HCT116 (cell line): ENCODE results near the gene PEAK1. TPM values are rescaled to one million over a fixed set of nuclear protein-coding genes. Genes with fewer than 3 reads are reported as not detected.

ENCODE experiments used
- ATAC-seq: fragments of 200-7000 bp; cut with Tn5 transposase; 2 replicates; pipeline ENCODE4 v1.9.1; 2020; ENCODE audit warnings: mild to moderate bottlenecking, moderate library complexity
- BruUV-seq: library from RNA; stranded (reverse); fragments of 400-500 nt; replicated peaks from 2 replicates; lab custom pipeline; 2021; lab: Mats Ljungman, UMichigan
- CTCF ChIA-PET: fragments of 300-600 bp; sonication (Branson Sonifier 250); formaldehyde crosslinking; loops from one replicate; lab custom pipeline; 2021; ENCODE audit warnings: antibody characterized with exemption; lab: Charles Lee
- POLR2A ChIA-PET: fragments of 300-600, 350-600 bp; sonication (Branson Sonifier 250); formaldehyde crosslinking; loops from one replicate; lab custom pipeline; 2021; ENCODE audit warnings: antibody characterized with exemption; lab: Charles Lee
- RAD21 ChIA-PET, 2 experiments: fragments of 300-600 bp; sonication (Branson Sonifier 250); formaldehyde crosslinking; loops; one replicate each; lab custom pipeline; 2023; ENCODE audit warnings: low total read pairs in 2 of 2; ENCODE audit not compliant: uncharacterized antibody in 2 of 2, unreplicated experiment in 2 of 2, low non-redundant PET in 1 of 2; lab: Charles Lee
- DNase-seq: peaks from one replicate; pipeline ENCODE4 v3.0.0-alpha.2; 2010; ENCODE audit warnings: low read depth, low spot score
- H2AFZ ChIP-seq: fragments of 200-600 bp; shearing (Covaris generic), sonication (generic); 2 replicates; pipeline ENCODE4 v1.6.1; 2017; ENCODE audit warnings: low read depth, mixed run types, mixed read lengths, antibody characterized with exemption, low read length; ENCODE audit not compliant: poor library complexity, severe bottlenecking
- H3K27ac ChIP-seq: 2 replicates; pipeline ENCODE4 v1.5.1; 2012; ENCODE audit warnings: low read depth, low read length
- H3K27me3 ChIP-seq: fragments of 200-600 bp; sonication (generic); 2 replicates; pipeline ENCODE4 v1.6.1; 2016; ENCODE audit warnings: mixed run types, low read length, mixed read lengths; ENCODE audit not compliant: insufficient read depth
- H3K36me3 ChIP-seq, 2 experiments: fragments of 200-500 bp in 1 of 2; fragments of 200-600 bp in 1 of 2; sonication (Bioruptor generic) in 1 of 2; sonication (generic) in 1 of 2; 2 replicates each; pipeline versions ENCODE4 v1.5.1 to v1.6.1; 2014 to 2016; ENCODE audit warnings: low read length in 2 of 2, inconsistent platforms in 1 of 2, mixed read lengths in 1 of 2, mixed run types in 1 of 2; ENCODE audit not compliant: insufficient read depth in 2 of 2, control insufficient read depth in 1 of 2
- H3K4me1 ChIP-seq, 2 experiments: fragments of 200-600 bp in 1 of 2; sonication (generic) in 1 of 2; 2 replicates each; pipeline versions ENCODE4 v1.5.1 to v1.6.1; 2012 to 2017; ENCODE audit warnings: low read length in 2 of 2, inconsistent platforms in 1 of 2, mild to moderate bottlenecking in 1 of 2, mixed read lengths in 1 of 2, mixed run types in 1 of 2, moderate library complexity in 1 of 2; ENCODE audit not compliant: insufficient read depth in 2 of 2, control insufficient read depth in 1 of 2
- H3K4me2 ChIP-seq: fragments of 200-600 bp; sonication (generic); 2 replicates; pipeline ENCODE4 v1.6.1; 2017; ENCODE audit warnings: mixed run types, low read length, mixed read lengths
- H3K4me3 ChIP-seq, 2 experiments: fragments of 200-600 bp in 1 of 2; sonication (generic) in 1 of 2; replicated peaks in 1 of 2; 2 replicates each; pipeline ENCODE4 v1.5.1; 2011 to 2016; ENCODE audit warnings: low read length in 2 of 2, control low read depth in 1 of 2, low read depth in 1 of 2, mild to moderate bottlenecking in 1 of 2, mixed read lengths in 1 of 2, mixed run types in 1 of 2
- H3K79me2 ChIP-seq: fragments of 200-600 bp; sonication (generic); 2 replicates; pipeline ENCODE4 v1.6.1; 2017; ENCODE audit warnings: mild to moderate bottlenecking, mixed run types, low read length, moderate library complexity, mixed read lengths; ENCODE audit not compliant: insufficient read depth
- H3K9ac ChIP-seq: fragments of 200-600 bp; sonication (generic); 2 replicates; pipeline ENCODE4 v1.6.1; 2016; ENCODE audit warnings: low read length, mixed read lengths
- H3K9me2 ChIP-seq: fragments of 200-600 bp; sonication (generic), shearing (Covaris generic); 2 replicates; pipeline ENCODE4 v1.6.1; 2017; ENCODE audit warnings: mixed run types, mild to moderate bottlenecking, moderate library complexity; ENCODE audit not compliant: insufficient read depth
- H3K9me3 ChIP-seq, 2 experiments: fragments of 200-500 bp in 1 of 2; fragments of 200-600 bp in 1 of 2; sonication (Bioruptor generic) in 1 of 2; sonication (generic) in 1 of 2; 2 replicates each; pipeline ENCODE4 v1.6.1; 2014 to 2017; ENCODE audit warnings: low read length in 2 of 2, mixed read lengths in 2 of 2, inconsistent platforms in 1 of 2, low read depth in 1 of 2, mild to moderate bottlenecking in 1 of 2, mixed run types in 1 of 2, moderate library complexity in 1 of 2; ENCODE audit not compliant: control insufficient read depth in 1 of 2, insufficient read depth in 1 of 2
- H4K20me1 ChIP-seq: fragments of 200-600 bp; sonication (generic), shearing (Covaris generic); 2 replicates; pipeline ENCODE4 v1.6.1; 2017; ENCODE audit warnings: mixed run types, mild to moderate bottlenecking, moderate library complexity; ENCODE audit not compliant: insufficient read depth
- CEBPB ChIP-seq: IDR thresholded peaks from 2 replicates; pipeline ENCODE4 v1.6.1; 2012; ENCODE audit warnings: low read depth
- EGR1 ChIP-seq: IDR thresholded peaks from 2 replicates; pipeline ENCODE4 v1.6.1; 2012; ENCODE audit warnings: low read depth
- FOSL1 ChIP-seq: IDR thresholded peaks from 2 replicates; pipeline ENCODE4 v1.6.1; 2012; ENCODE audit warnings: low read depth
- RAD21 ChIP-seq: IDR thresholded peaks from 2 replicates; pipeline ENCODE4 v1.6.1; 2012; ENCODE audit warnings: low read depth, mild to moderate bottlenecking
- SIN3A ChIP-seq: IDR thresholded peaks from 2 replicates; pipeline ENCODE4 v1.6.1; 2012; ENCODE audit warnings: low read depth
- SRF ChIP-seq: IDR thresholded peaks from 2 replicates; pipeline ENCODE4 v1.6.1; 2012; ENCODE audit warnings: low read depth
- TCF7L2 ChIP-seq: IDR thresholded peaks from 2 replicates; pipeline ENCODE4 v1.7.0; 2011; ENCODE audit warnings: borderline replicate concordance, inconsistent platforms; ENCODE audit not compliant: insufficient read depth, insufficient read length; ENCODE audit errors: extremely low read depth
- ZFX ChIP-seq: fragments of 450-650 bp; IDR thresholded peaks from 2 replicates; pipeline ENCODE4 v1.6.1; 2017
- intact Hi-C: fragments of 100-400 bp; cut with micrococcal nuclease; formaldehyde crosslinking; loops from 2 replicates; pipeline ENCODE4 v1.10.0; 2022
- total RNA-seq: library from RNA; stranded (reverse); gene quantifications from one replicate; pipeline ENCODE4 v1.2.1, GENCODE V29; 2021; ENCODE audit not compliant: unreplicated experiment
- TF ChIP-seq, protein P1 (sequence below): IDR thresholded peaks from 2 replicates; pipeline ENCODE4 v1.6.1; 2012
- TF ChIP-seq, protein P2 (sequence below): IDR thresholded peaks from 2 replicates; pipeline ENCODE4 v1.6.1; 2012; ENCODE audit warnings: low read depth

Gene PEAK1
- total RNA-seq, 1 experiment from 2014 or later: 23.4 TPM

- Histone ChIP-seq H3K9me3 (no peaks in the 10 kb centered on the region), H3K36me3 (no peaks in the 10 kb centered on the region), H3K4me1 (peaks cover 12 to 14% of the 10 kb centered on the region in 2 experiments), H2AFZ (no peak overlapping the region), H3K9me2 (no peaks in the 10 kb centered on the region), H4K20me1 (no peaks in the 10 kb centered on the region), H3K4me2 (no peak overlapping the region), H3K27ac (no peak overlapping the region), H3K9ac (no peak overlapping the region), H3K79me2 (peaks cover 31% of the 10 kb centered on the region), H3K27me3 (no peaks in the 10 kb centered on the region), H3K4me3 (no peak overlapping the region)
- ATAC-seq: no peak
- TF ChIP-seq, protein P1, sequence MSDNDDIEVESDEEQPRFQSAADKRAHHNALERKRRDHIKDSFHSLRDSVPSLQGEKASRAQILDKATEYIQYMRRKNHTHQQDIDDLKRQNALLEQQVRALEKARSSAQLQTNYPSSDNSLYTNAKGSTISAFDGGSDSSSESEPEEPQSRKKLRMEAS: no peak
- TF ChIP-seq RAD21 (no peak), ZFX (no peak), EGR1 (no peak), FOSL1 (no peak), SRF (no peak), TCF7L2 (no peak), CEBPB (no peak), SIN3A (no peak)
- TF ChIP-seq, protein P2, sequence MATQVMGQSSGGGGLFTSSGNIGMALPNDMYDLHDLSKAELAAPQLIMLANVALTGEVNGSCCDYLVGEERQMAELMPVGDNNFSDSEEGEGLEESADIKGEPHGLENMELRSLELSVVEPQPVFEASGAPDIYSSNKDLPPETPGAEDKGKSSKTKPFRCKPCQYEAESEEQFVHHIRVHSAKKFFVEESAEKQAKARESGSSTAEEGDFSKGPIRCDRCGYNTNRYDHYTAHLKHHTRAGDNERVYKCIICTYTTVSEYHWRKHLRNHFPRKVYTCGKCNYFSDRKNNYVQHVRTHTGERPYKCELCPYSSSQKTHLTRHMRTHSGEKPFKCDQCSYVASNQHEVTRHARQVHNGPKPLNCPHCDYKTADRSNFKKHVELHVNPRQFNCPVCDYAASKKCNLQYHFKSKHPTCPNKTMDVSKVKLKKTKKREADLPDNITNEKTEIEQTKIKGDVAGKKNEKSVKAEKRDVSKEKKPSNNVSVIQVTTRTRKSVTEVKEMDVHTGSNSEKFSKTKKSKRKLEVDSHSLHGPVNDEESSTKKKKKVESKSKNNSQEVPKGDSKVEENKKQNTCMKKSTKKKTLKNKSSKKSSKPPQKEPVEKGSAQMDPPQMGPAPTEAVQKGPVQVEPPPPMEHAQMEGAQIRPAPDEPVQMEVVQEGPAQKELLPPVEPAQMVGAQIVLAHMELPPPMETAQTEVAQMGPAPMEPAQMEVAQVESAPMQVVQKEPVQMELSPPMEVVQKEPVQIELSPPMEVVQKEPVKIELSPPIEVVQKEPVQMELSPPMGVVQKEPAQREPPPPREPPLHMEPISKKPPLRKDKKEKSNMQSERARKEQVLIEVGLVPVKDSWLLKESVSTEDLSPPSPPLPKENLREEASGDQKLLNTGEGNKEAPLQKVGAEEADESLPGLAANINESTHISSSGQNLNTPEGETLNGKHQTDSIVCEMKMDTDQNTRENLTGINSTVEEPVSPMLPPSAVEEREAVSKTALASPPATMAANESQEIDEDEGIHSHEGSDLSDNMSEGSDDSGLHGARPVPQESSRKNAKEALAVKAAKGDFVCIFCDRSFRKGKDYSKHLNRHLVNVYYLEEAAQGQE: no peak
- CTCF ChIA-PET: no interaction called here
- POLR2A ChIA-PET: no interaction called here
- RAD21 ChIA-PET: no interaction called here
- intact Hi-C loops: no loop called here
- BruUV-seq: no TSS peak
- DNase-seq: no peak
Observed at GRCh38 chr15:77413699-77414349, 6.1 kb downstream of the PEAK1 start.
